ENCODE data around the gene ADAMTS17. TPM values are rescaled to one million over a fixed set of nuclear protein-coding genes. Genes with fewer than 3 reads are reported as not detected.
"Not testable (repeated sequence)": the region's sequence is repeated elsewhere in the genome, so short reads cannot be mapped to it uniquely, and the experiment has no call there.

ADAMTS17 gene
- total and polyA plus RNA-seq, 3 experiments from 2014 or later, result 1.2 to 2.3 (median 1.9) TPM

DNA sequence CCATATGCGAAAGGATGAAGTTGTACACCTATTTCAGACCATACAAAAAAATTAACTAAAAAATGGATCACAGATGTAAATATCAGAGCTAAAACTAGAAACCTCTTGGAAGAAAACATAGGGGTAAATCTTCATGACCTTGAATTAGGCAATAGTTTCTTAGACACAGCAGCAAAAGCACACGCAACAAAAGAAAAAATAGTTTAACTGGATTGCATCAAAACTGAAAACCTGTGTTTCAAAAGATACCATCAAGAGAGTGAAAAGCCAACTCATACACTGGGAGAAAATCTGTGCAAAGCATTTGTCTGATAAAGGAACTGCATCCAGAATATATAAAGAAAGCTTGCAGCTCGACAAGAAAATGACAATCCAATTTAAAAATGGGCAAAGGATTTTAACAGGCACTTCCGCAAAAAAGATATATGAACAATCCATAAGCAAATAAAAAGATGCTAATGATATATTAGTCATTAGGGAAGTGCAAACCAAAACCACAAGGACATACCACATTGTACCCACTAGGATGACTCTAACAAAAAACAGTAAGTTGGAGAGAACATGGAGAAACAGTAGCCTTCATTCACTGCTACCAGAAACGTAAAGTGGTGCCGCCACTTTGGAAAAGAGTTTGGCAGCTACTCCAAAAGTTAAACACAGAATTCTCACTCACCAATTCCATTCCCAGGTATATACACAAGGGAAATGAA is 263.1 kb downstream of the ADAMTS17 start:
- Mint-ChIP-seq H3K27me3 (peaks cover 0 to 3% of the 10 kb centered on the region in 2 donors), H3K9me3 (no peaks in the 10 kb centered on the region), H3K4me1 (no peaks in the 10 kb centered on the region), H3K36me3 (peaks cover 0 to 6% (median 2%) of the 10 kb centered on the region in 3 donors), H3K27ac (no peak overlapping the region), H3K4me3 (no peak overlapping the region)
- Histone ChIP-seq H3K4me3 (ENCODE audit: low read length) (no peak overlapping the region), H3K36me3 (ENCODE audit: insufficient read depth, low read length) (no peaks in the 10 kb centered on the region), H3K4me1 (ENCODE audit: insufficient read depth, low read length) (no peaks in the 10 kb centered on the region), H3K27ac (ENCODE audit: low read depth, low read length) (no peak overlapping the region), H3K9me3 (ENCODE audit: low read length) (no peaks in the 10 kb centered on the region), H3K27me3 (ENCODE audit: insufficient read depth, low read length, poor library complexity, severe bottlenecking) (no peaks in the 10 kb centered on the region)
- ChIA-PET POLR2A (no interaction called here), CTCF (no interaction called here)
- no peak for DNase-seq

GRCh38 chr15:100075229-100075628 is 266.5 kb downstream of the ADAMTS17 start:
- no peaks in the 10 kb centered on the region for H3K36me3 ChIP-seq (ENCODE audit: insufficient read depth, low read length)
- H3K9me3 ChIP-seq (ENCODE audit: low read length), result no peaks in the 10 kb centered on the region
- CTCF ChIA-PET, result no interaction called here
- POLR2A ChIA-PET, result no interaction called here
- no peaks in the 10 kb centered on the region for H3K4me1 ChIP-seq (ENCODE audit: insufficient read depth, low read length)
- peaks cover 0 to 8% (median 4%) of the 10 kb centered on the region in 5 donors for H3K9me3 Mint-ChIP-seq
- H3K36me3 Mint-ChIP-seq, result peaks cover 0 to 15% (median 1%) of the 10 kb centered on the region in 3 donors
- DNase-seq, result no peak
- no peaks in the 10 kb centered on the region for H3K4me1 Mint-ChIP-seq
- no peaks in the 10 kb centered on the region for H3K27me3 Mint-ChIP-seq
- H3K27ac ChIP-seq (ENCODE audit: low read depth, low read length), result no peak overlapping the region
- no peak overlapping the region for H3K27ac Mint-ChIP-seq
- H3K27me3 ChIP-seq (ENCODE audit: insufficient read depth, low read length, poor library complexity, severe bottlenecking), result no peaks in the 10 kb centered on the region
- H3K4me3 ChIP-seq (ENCODE audit: low read length), result no peak overlapping the region
- H3K4me3 Mint-ChIP-seq, result no peak overlapping the region

- CTCF ChIA-PET, result no interaction called here
- Histone ChIP-seq H3K4me1 (ENCODE audit: insufficient read depth, low read length) (no peaks in the 10 kb centered on the region), H3K4me3 (ENCODE audit: low read length) (no peak overlapping the region), H3K27me3 (ENCODE audit: insufficient read depth, low read length, poor library complexity, severe bottlenecking) (no peaks in the 10 kb centered on the region), H3K36me3 (ENCODE audit: insufficient read depth, low read length) (no peaks in the 10 kb centered on the region), H3K9me3 (ENCODE audit: low read length) (no peaks in the 10 kb centered on the region), H3K27ac (ENCODE audit: low read depth, low read length) (no peak overlapping the region)
- Mint-ChIP-seq H3K9me3 (peaks cover 0 to 10% (median 7%) of the 10 kb centered on the region in 5 donors), H3K27me3 (no peaks in the 10 kb centered on the region), H3K27ac (no peak overlapping the region), H3K4me1 (no peaks in the 10 kb centered on the region), H3K4me3 (no peak overlapping the region), H3K36me3 (peaks cover 0 to 17% (median 1%) of the 10 kb centered on the region in 3 donors)
- POLR2A ChIA-PET, result no interaction called here
- no peak for DNase-seq
These were observed 267.8 kb downstream of the ADAMTS17 start for GRCh38 chr15:100073982-100074381.

- H3K4me3 Mint-ChIP-seq; DNase-seq; H3K27me3 ChIP-seq (ENCODE audit: insufficient read depth, low read length, poor library complexity, severe bottlenecking); H3K27ac Mint-ChIP-seq; H3K4me1 ChIP-seq (ENCODE audit: insufficient read depth, low read length); H3K4me1 Mint-ChIP-seq; POLR2A ChIA-PET; H3K4me3 ChIP-seq (ENCODE audit: low read length); CTCF ChIA-PET; H3K27ac ChIP-seq (ENCODE audit: low read depth, low read length); H3K9me3 Mint-ChIP-seq; H3K27me3 Mint-ChIP-seq; H3K36me3 ChIP-seq (ENCODE audit: insufficient read depth, low read length); H3K9me3 ChIP-seq (ENCODE audit: low read length): not testable (repeated sequence)
- peaks cover 0 to 16% (median 7%) of the 10 kb centered on the region in 3 donors for H3K36me3 Mint-ChIP-seq
These were observed 275.1 kb downstream of the ADAMTS17 start for GRCh38 chr15:100066521-100067280.

- H3K36me3 Mint-ChIP-seq, result peaks cover 0 to 10% (median 8%) of the 10 kb centered on the region in 3 donors
- H3K4me3 ChIP-seq (ENCODE audit: low read length), result no peak overlapping the region
- H3K9me3 Mint-ChIP-seq, result no peaks in the 10 kb centered on the region
- peaks cover 3 to 5% of the 10 kb centered on the region in 2 donors for H3K27me3 Mint-ChIP-seq
- DNase-seq, result no peak
- no peaks in the 10 kb centered on the region for H3K4me1 Mint-ChIP-seq
- no peaks in the 10 kb centered on the region for H3K9me3 ChIP-seq (ENCODE audit: low read length)
- H3K4me3 Mint-ChIP-seq, result no peak overlapping the region
- H3K27ac Mint-ChIP-seq, result no peak overlapping the region
- H3K36me3 ChIP-seq (ENCODE audit: insufficient read depth, low read length), result no peaks in the 10 kb centered on the region
- CTCF ChIA-PET, result interaction anchor here (0.9 kb wide), 1 partner anchor 133 kb away, joined by 4 read pairs; no protein-coding TSS in a partner anchor
- no peak overlapping the region for H3K27ac ChIP-seq (ENCODE audit: low read depth, low read length)
- H3K4me1 ChIP-seq (ENCODE audit: insufficient read depth, low read length), result no peaks in the 10 kb centered on the region
- H3K27me3 ChIP-seq (ENCODE audit: insufficient read depth, low read length, poor library complexity, severe bottlenecking), result no peaks in the 10 kb centered on the region
- POLR2A ChIA-PET, result no interaction called here
These were observed 279.8 kb downstream of the ADAMTS17 start for GRCh38 chr15:100061944-100062343.

DNA sequence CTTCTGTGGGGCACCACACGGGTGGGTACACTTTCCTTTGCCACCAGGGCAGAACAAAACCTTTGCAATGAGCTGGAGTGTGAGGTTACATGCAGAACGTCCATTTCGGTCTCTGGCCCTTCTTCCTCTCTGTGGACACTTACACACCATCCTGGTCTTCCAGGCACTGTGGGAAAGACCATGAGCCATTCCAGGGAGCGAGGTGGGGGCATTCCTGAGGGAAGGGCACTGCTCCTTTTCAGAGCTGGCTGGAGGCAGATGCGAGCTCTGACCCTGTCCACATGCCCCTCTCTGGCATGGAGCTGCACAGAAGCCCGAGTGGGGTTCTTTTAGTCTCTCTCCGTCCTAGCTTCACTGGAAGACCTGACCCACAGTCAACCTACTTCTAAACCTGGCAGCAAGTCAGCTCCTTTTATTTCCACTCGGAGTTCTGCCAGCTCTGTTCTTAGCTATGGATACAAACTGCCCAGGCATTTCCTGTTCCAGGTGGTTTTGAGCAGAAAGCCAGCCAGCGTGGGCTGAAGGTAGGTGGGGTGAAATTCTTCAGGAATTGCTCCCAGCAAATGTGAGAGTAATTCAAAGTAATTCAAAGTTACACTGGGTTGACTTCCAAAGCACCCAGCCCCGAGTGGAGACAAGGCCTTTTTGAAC is 281.4 kb downstream of the ADAMTS17 start:
- H3K4me3 ChIP-seq (ENCODE audit: low read length), result no peak overlapping the region
- POLR2A ChIA-PET, result no interaction called here
- H3K36me3 Mint-ChIP-seq, result peaks cover 0 to 9% (median 8%) of the 10 kb centered on the region in 3 donors
- H3K27me3 Mint-ChIP-seq, result peaks cover 3 to 6% of the 10 kb centered on the region in 2 donors
- H3K9me3 ChIP-seq (ENCODE audit: low read length), result no peaks in the 10 kb centered on the region
- CTCF ChIA-PET, result no interaction called here
- H3K27me3 ChIP-seq (ENCODE audit: insufficient read depth, low read length, poor library complexity, severe bottlenecking), result no peaks in the 10 kb centered on the region
- H3K36me3 ChIP-seq (ENCODE audit: insufficient read depth, low read length), result no peaks in the 10 kb centered on the region
- no peak overlapping the region for H3K4me3 Mint-ChIP-seq
- no peaks in the 10 kb centered on the region for H3K4me1 Mint-ChIP-seq
- no peaks in the 10 kb centered on the region for H3K9me3 Mint-ChIP-seq
- H3K27ac Mint-ChIP-seq, result no peak overlapping the region
- DNase-seq, result no peak
- no peak overlapping the region for H3K27ac ChIP-seq (ENCODE audit: low read depth, low read length)
- H3K4me1 ChIP-seq (ENCODE audit: insufficient read depth, low read length), result no peaks in the 10 kb centered on the region

DNA sequence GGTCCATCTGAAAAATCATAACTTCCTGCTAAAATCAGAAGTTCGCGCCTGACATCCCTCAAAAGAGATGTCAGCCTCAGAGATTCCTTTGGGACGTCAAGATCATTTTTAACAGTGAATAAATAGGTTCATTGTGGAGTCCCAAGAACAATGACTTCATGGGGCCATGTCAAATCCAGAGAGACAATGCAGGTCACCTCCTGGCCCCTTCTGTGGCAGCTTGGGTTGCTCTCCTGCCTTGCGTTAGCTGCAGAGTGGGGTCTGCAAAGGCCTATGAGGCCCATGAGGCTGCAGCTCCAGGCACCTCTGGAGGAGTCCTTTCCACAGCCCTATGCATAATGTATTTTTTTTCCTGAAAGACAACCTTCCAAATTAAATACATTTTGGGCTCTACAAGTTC is 282.3 kb downstream of the ADAMTS17 start:
- peaks cover 3 to 6% of the 10 kb centered on the region in 2 donors for H3K27me3 Mint-ChIP-seq
- no peak for DNase-seq
- Histone ChIP-seq H3K9me3 (ENCODE audit: low read length) (no peaks in the 10 kb centered on the region), H3K27me3 (ENCODE audit: insufficient read depth, low read length, poor library complexity, severe bottlenecking) (no peaks in the 10 kb centered on the region), H3K27ac (ENCODE audit: low read depth, low read length) (no peak overlapping the region), H3K36me3 (ENCODE audit: insufficient read depth, low read length) (no peaks in the 10 kb centered on the region), H3K4me1 (ENCODE audit: insufficient read depth, low read length) (no peaks in the 10 kb centered on the region), H3K4me3 (ENCODE audit: low read length) (no peak overlapping the region)
- H3K27ac Mint-ChIP-seq, result no peak overlapping the region
- no peak overlapping the region for H3K4me3 Mint-ChIP-seq
- ChIA-PET CTCF (no interaction called here), POLR2A (no interaction called here)
- H3K4me1 Mint-ChIP-seq, result no peaks in the 10 kb centered on the region
- no peaks in the 10 kb centered on the region for H3K9me3 Mint-ChIP-seq
- peaks cover 0 to 9% (median 8%) of the 10 kb centered on the region in 3 donors for H3K36me3 Mint-ChIP-seq

DNA sequence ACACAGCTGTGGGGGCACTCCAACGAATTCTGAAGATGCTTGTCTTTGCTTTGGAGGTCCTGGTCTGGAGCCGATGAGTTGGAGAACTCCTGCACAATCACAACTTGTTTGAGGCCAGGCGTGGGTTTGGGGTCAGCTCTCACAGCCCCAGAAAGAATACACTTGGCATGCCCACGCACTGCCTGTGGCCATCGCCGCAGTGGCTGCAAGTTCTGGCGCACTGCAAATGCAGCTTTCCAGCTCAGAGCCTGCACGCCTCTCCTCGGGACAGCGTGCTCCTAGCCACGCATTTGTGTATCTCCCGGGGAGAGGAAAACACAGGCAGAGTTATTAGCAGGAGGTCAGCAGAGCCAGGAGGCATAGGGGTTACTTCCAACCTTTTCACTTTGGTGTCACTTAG is 282.7 kb downstream of the ADAMTS17 start:
- Histone ChIP-seq H3K27me3 (ENCODE audit: insufficient read depth, low read length, poor library complexity, severe bottlenecking) (no peaks in the 10 kb centered on the region), H3K27ac (ENCODE audit: low read depth, low read length) (no peak overlapping the region), H3K4me1 (ENCODE audit: insufficient read depth, low read length) (no peaks in the 10 kb centered on the region), H3K4me3 (ENCODE audit: low read length) (no peak overlapping the region), H3K36me3 (ENCODE audit: insufficient read depth, low read length) (no peaks in the 10 kb centered on the region), H3K9me3 (ENCODE audit: low read length) (no peaks in the 10 kb centered on the region)
- CTCF ChIA-PET, result no interaction called here
- Mint-ChIP-seq H3K4me1 (no peaks in the 10 kb centered on the region), H3K9me3 (no peaks in the 10 kb centered on the region), H3K27ac (no peak overlapping the region), H3K36me3 (peaks cover 0 to 9% (median 8%) of the 10 kb centered on the region in 3 donors), H3K27me3 (peaks cover 3 to 6% of the 10 kb centered on the region in 2 donors), H3K4me3 (no peak overlapping the region)
- POLR2A ChIA-PET, result no interaction called here
- DNase-seq, result no peak
